Measurements from ENCODE around the gene ATAT1.

The ATAT1 gene

DNA sequence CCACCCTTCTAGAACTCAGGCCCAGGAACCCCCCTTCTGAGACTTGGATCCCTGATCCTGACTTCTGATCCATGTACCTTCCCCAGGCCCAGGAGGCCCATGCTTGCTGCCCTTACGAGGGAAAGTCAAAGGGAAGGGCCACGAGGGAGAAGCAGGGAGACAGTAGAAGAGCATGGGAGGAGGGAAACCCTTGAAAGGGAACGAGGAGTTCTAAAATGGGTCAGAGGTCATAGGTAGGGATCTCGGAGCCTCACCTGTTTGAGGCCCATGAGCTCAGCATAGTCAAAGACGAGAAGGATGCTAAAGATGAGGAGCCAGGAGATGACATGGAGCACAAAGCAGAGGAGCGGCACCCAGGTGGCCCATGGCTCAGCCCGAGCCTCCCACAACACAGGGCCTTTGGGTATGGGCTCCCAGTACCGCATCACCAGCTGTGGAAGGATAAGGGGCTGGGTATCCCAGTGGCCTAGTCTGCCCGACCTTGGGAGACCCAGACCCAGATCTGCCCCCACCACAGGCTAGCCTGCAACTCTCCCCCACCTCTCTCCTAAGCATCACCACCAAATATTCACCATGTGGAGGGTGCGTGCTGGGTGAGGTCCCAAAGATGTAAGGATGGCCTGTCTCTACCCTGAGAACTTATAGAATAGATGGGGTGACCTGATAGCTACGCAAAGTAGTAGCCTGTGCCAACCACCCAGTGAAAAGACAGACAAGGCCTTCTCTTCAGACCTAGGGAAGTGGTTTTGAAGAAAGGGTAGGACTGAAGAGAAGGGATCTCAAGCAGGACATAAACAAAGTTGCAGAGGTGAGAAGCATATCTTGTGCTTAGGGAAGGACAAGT is 62.6 kb downstream of the ATAT1 start:
- TF ChIP-seq CTCF (IDR thresholded peaks at IDR 0.05; ENCODE audit: low read length, missing control alignments), result no peak
- DNase-seq (ENCODE audit: low read depth), result no peak
- no peak overlapping the region for H3K4me3 ChIP-seq (replicated peaks; ENCODE audit: low read depth, low read length)

DNA sequence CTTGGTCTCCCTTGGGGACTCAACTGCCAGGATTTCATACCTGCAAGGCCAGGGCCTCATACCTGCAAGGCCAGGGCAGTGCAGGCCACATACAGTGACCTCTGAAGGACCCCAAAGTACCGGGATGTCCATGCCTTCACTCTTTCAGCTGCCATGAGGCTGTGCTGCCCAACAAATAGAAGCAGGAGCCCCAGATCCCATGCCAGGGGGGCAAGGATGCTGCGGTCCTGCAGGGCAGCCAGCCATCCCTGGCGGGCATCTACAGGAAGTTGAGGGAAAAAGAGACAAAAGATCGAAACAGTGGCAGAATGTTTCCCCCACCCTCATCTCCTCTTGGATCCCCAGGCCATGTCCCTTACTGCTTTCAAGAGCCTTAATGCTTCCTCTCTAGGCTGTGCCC is 63.3 kb downstream of the ATAT1 start:
- no peak for TF ChIP-seq CTCF (IDR thresholded peaks at IDR 0.05; ENCODE audit: low read length, missing control alignments)
- H3K4me3 ChIP-seq (replicated peaks; ENCODE audit: low read depth, low read length), result peak overlapping the region; percentile 86
- no peak for DNase-seq (ENCODE audit: low read depth)

DNA sequence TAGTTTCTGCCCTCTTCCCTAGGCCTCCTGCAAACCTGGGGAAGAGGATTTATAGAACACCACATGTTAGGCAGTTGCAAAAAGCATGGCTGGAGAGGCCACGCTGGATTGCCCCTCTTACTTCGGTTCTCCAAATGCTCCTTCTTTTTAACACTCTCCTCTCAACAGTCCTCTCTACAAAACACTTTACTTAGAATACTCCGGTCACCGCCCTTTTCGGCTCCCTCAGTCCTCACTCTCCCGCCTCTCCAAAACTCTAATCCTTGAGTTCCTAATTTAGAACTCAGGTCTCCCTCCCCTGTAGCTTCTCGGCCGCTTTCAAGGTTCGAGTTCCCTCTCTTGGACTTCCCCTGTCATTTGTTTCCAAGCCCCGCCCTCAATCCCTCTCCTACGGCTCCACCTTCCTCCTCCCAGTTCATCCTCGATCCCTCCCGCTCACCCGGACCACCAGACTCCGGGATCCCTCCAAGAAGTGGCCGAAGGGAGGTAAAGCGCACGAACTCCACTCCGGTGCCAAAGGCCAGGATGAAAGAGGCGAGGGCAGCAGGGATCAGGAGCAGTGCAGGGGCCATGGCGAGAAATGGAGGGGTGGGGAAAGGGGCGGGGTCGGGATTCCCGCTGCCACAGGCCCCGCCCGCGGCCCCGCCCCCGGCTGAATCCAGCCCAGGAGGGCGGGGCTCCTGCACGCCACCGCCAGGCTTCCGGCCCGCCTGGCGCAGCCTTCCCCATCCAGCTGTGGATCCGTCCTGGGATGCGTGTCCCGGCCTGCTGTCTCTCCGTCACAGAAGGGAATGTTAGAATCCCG is 63.9 kb downstream of the ATAT1 start, which contains the start of gene NRM:
Gene NRM (minus strand): TSS at position 582 of the 805 bp plus-strand sequence. CDS start 10 bp downstream, at position 572.
- no peak for TF ChIP-seq CTCF (IDR thresholded peaks at IDR 0.05; ENCODE audit: low read length, missing control alignments)
- peak within 1 kb of the TSS; percentile 86 for H3K4me3 ChIP-seq (replicated peaks; ENCODE audit: low read depth, low read length)
- DNase-seq (ENCODE audit: low read depth), result peak; percentile 85

DNA sequence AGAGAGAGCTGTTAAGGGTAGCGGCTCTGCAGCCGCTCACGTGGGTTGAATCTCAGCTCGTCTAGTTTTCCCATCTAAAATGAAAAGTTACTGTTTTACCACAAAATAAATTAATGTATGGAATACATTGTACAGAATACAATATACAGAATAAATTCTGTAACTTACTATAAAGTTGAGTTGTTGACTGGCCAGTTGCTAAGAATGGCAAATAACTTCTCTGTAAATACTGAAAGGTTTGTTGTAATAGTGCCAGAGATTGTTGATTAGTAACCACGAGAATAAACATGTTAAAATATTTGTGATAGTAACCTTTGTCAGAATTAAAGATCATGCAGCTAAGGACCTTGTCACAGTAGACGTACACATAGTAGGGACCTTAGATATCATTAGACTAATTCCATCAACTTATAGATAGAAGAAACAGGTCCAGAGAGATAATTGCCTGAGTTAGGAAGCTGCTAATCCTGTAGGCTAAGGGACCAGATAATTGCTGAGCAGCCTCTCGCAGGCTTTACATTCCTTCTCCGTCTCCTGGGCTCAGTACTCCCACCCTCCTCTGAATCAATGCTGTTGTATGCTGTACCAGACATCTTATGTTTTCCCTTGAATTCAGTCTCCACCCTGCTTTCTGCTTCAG is 64.7 kb downstream of the ATAT1 start:
- DNase-seq (ENCODE audit: low read depth), result no peak
- no peak for TF ChIP-seq CTCF (IDR thresholded peaks at IDR 0.05; ENCODE audit: low read length, missing control alignments)
- peak overlapping the region; percentile 86 for H3K4me3 ChIP-seq (replicated peaks; ENCODE audit: low read depth, low read length)

All from fibroblast of pulmonary artery (primary cell).